ENCODE results near the gene LETM1.

LETM1 gene

DNA sequence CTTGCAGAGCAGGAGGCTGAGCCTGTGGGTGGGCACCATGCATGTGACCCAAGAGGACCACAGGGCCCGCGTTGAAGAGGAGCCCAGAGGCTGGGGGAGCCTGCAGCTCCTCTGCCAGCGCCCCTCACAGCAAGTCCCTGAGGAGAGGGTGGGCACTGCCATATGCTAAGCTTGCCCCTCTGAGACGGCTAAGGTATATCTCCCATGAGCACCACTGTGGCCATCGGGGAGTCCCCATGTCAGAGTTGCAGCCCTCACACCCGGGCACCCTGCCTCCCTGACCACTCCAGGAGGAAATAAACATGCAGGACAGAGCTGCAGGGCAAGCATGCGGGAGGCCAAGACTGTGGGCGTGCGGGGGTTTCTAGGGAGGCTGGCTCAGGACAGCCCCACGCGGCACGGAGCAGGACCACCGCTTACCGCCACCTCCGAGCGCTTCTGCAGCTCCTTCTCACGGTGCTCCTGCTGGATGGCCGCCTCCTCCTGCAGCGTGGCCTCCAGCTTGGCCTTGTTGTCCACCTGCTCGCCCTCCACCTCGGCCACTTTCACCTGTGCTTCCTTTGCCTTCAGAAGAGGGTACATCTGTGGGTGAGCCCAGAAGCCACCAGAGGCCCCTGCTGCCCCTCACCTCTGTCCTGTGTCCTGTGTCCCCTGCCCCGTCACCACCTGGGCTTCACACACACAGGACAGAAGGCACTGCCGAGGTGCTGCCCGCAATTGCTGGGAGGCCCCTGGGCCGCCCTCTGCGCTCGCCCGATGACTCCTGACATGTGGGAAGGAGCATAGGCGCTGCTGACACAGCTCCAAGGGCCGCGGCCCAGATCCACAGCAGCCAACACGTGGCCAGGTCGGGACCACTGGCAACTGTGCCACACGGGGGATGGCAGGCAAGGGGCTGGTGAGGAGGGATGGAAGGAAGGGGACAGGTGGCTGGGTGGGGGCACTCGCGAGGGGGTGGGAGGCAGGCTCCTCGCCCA lies 33.1 kb downstream of the LETM1 start:
- DNase-seq, result no peak

GRCh38 chr4:1821679-1822567 lies 34.0 kb downstream of the LETM1 start:
- DNase-seq, result no peak

DNA sequence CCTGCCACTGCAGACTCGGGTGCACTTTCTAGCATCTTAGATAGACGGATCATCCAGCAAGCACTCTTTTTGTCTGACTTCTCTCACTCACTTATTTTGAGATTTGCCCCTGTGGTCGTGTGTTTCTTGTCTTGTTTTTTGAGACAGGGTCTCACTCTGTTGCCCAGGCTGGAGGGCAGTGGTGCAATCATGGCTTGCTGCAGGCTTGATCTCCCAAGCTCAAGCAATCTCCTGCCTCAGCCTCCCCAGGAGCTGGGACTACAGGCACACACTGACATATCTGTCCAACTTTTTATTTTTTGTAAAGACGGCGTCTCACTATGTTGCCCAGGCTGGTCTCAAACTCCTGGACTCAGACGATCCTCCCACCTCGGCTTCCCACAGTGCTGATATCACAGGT lies 36.1 kb downstream of the LETM1 start:
- no peak for DNase-seq

GRCh38 chr4:1819284-1819683 lies 36.7 kb downstream of the LETM1 start:
- DNase-seq, result no peak

GRCh38 chr4:1815997-1816860 lies 39.7 kb downstream of the LETM1 start:
- no peak for DNase-seq

DNA sequence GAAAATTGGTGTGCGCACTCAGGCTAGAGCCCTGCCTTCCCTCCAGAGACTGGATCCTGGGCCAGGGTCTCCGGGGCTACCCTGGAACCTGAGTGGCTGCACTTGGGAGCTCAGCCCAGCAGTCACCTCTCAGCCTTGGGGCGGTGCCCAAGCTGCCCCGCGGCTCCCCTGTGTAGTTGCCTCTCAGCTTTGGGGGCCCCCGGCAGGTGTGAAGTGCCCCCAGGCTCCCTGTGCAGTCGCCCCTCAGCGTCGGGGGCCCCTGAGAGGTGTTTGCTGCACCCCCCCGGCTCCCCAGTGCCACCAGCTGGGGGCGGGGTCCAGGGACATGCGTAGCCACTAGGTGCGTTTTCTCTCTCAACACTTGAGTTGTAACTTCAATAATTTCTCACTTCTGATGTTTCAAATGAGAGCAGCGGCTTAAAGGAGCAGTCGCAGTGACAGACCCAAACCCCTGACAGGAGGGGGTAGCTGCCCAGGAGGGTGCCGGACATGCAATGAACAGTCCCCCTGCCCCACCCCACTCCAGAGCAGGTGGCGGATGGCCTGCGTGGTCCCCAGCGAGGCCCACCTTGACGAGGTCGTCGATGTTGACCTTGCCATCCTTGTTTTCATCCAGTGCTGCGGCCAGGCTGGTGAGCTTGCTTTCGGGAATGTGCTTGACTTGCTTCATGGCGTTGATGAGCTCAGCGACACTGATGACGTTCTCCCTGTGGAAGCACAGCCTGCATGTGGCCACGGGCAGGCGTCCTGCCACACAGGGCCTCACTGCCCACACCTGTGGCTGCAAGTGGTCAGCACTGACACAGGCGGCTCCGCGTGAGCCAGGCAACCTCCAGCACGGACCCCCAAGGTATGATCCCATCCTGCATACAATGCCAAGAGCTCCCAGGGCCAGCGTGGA lies 40.6 kb downstream of the LETM1 start:
- DNase-seq, result no peak

DNA sequence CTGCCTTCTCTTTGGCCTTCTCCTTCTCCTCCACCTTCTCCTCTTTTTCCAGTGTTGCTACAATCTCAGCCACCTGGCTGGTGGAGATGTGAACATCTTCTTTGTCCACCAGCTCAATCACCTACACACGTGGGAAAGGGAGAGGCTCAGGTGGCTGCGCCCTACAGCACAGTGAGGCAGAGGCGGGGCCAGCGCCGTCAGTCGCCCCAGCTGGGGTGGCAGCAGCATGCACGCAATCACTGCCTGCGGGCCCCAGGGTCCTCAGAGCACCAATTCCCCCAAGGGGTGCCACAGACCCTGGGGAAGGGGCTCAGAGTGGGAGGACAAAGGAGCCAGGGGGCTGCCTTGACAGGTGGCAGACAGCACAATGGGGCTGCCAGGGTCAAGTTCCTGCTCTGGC lies 41.5 kb downstream of the LETM1 start:
- no peak for DNase-seq

DNA sequence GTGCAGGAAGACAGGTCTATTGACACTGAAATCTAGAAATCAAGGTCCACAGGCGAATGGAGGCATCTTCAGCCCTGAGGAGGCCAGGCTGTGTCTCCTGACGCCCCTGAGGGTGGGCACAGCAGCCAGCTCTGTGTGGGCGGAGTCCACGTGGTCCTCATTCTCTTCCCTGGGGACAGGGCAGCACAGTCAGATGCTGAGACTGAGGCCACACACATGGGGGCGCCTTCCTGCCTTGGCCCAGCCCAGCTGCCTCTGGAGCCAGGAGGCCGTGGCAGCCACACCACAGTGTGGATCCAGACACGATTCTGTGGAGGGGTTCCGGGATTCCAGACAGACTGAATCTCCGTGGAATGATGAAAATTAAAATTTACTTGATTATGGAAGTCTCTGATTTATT lies 42.0 kb downstream of the LETM1 start:
- no peak for DNase-seq

GRCh38 chr4:1813231-1813630 lies 42.7 kb downstream of the LETM1 start:
- no peak for DNase-seq

GRCh38 chr4:1812720-1813119 lies 43.2 kb downstream of the LETM1 start:
- no peak for DNase-seq

DNA sequence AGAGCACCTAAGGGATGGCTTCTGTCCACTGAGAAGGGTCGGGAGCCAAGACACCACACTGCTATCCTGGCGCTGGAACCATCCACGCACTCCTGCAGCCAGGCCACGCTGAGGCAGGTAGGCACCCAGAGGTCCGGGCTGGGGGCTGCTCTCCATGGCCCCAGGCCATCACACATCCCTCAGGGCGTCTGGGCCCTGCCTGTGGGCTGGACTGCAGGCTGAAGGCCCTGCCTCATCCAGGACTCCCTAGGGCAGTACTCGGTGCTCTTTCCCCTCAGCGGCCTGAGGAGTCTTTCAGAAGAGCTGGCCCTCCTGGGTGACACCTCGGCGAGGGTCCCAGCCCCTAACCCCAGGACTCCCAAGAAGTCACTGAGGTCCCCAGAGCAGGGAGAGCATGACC lies 45.2 kb downstream of the LETM1 start:
- DNase-seq, result no peak

- DNase-seq, result peak; percentile 39
These were observed 46.0 kb downstream of the LETM1 start for GRCh38 chr4:1809754-1810502.

- DNase-seq, result no peak
These were observed 46.9 kb downstream of the LETM1 start for GRCh38 chr4:1808851-1809753.

DNA sequence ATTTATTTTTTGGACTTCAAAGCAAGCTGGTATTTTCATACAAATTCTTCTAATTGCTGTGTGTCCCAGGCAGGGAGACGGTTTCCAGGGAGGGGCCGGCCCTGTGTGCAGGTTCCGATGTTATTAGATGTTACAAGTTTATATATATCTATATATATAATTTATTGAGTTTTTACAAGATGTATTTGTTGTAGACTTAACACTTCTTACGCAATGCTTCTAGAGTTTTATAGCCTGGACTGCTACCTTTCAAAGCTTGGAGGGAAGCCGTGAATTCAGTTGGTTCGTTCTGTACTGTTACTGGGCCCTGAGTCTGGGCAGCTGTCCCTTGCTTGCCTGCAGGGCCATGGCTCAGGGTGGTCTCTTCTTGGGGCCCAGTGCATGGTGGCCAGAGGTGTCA lies 47.6 kb downstream of the LETM1 start:
- DNase-seq, result no peak

DNA sequence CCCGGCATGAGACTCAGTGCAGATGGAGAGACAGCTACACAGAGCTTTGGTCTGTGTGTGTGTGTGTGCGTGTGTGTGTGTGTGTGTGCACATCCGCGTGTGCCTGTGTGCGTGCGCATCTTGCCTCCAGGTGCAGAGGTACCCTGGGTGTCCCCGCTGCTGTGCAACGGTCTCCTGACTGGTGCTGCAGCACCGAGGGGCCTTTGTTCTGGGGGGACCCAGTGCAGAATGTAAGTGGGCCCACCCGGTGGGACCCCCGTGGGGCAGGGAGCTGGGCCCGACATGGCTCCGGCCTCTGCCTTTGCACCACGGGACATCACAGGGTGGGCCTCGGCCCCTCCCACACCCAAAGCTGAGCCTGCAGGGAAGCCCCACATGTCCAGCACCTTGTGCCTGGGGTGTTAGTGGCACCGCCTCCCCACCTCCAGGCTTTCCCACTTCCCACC lies 48.6 kb downstream of the LETM1 start:
- no peak for DNase-seq

- no peak for DNase-seq
These were observed 49.2 kb downstream of the LETM1 start for GRCh38 chr4:1806596-1807331.

DNA sequence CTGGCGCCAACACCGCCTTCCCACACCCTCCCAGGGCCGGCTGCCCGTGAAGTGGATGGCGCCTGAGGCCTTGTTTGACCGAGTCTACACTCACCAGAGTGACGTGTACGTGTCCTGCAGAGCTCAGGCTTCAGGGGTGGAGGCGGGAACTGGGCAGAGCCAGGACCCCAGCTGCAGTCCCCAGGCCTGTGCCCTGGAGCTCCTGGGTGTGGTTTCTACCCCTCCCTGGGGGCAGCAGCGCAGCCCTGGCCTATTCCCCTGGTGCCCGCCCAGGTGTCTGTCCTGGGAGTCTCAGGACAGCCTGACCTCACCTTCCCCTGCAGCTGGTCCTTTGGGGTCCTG lies 49.8 kb downstream of the LETM1 start:
- DNase-seq, result no peak

- DNase-seq, result no peak
These were observed 50.3 kb downstream of the LETM1 start for GRCh38 chr4:1805493-1806222.
